Measurements from ENCODE around the gene FOXD3.

DNA sequence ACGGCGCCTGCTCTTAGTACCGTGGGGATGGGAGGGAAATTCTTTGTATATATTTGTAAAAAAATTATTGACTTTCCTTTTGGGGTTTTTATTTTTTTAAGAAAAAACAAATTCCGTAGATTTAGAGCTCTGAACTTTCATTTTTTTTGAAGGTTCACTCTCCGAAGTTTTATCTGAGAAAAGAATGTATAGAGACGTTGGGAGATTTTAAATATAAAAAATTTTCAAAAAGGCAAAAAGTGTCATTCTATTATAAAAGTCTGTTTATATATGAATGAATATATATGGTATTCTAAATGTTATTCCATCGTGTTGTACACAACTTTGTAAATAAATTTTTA lies 2.4 kb downstream of the FOXD3 start:
- TF ChIP-seq, protein P1, sequence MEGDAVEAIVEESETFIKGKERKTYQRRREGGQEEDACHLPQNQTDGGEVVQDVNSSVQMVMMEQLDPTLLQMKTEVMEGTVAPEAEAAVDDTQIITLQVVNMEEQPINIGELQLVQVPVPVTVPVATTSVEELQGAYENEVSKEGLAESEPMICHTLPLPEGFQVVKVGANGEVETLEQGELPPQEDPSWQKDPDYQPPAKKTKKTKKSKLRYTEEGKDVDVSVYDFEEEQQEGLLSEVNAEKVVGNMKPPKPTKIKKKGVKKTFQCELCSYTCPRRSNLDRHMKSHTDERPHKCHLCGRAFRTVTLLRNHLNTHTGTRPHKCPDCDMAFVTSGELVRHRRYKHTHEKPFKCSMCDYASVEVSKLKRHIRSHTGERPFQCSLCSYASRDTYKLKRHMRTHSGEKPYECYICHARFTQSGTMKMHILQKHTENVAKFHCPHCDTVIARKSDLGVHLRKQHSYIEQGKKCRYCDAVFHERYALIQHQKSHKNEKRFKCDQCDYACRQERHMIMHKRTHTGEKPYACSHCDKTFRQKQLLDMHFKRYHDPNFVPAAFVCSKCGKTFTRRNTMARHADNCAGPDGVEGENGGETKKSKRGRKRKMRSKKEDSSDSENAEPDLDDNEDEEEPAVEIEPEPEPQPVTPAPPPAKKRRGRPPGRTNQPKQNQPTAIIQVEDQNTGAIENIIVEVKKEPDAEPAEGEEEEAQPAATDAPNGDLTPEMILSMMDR (IDR thresholded peaks at IDR 0.05) = no peak
- no peak for TF ChIP-seq POLR2A (IDR thresholded peaks at IDR 0.05)

All from stomach (tissue), 4 donors.